NCI-H2107 treated with DMSO at 0.1 percent for 48 hours (cell line): ENCODE data around the gene FCHSD1.

ENCODE experiments used
- DNase-seq: peaks from one replicate; lab custom pipeline; 2025; ENCODE audit not compliant: unreplicated experiment; lab: John Stamatoyannopoulos, UW

The FCHSD1 gene

DNA sequence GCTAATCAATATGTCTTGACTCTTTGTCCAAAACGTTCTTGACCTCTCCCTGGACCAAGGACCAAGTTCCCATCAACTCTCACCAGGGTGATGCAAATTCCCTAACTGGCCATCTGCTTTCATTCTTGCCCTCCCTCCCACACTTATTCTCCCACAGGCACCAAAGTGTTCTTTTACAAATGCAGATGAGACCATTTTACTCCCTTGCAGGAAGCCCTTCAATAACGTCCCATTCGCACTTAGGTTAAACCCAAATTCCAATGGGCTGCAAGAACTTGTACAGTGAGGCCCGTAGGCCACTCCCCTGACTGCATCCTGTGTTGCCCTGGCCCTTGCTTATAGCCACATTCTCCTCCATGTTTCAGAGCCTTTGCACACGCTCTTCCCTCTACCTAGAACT is 23.5 kb upstream of the FCHSD1 start:
- no peak for DNase-seq

DNA sequence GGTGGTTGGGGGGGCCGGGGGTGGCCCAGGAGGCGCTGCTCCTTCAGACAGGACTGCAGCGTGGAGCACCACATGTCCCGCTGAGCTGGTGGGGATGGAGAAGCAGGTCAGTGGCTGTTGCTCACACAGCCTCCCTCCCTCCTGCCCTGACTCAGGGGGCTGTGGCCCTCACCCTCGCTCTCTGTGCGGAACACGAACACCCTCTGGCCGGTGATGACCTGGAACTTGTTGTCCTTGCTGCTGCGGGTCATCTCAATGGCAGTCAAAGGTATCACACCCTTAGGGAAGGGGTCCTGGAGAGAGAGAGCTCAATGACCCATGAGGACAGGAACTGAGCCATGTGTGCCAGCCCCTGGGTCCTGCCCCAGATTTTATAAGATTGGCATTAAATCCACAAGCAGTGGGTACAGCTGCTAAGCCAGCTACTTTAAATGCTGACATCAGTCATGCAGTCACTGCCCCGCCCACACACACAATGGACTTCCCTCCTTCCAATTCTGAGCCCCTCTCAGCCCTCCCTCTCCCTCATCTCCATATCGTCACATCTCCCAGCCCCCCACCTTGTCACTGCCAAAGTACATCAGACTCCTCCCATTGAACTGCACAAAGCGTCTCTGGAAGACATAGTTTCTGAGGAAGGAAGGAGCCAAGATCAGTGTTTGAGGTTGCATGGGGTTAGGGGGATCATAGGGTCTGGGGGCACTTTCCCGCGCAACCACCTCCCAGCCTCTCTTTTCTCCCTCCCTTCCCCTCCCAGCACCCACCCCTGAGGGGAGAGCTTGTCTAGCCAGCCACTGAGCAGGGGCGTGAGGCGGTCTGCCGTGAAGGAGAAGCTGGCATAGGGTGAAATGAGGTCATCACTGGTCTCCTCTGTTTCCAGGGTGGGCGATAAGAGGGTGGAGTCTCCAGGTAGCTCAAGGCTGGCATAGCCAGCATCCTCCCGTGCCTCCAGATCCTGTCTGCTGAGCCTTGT is 21.9 kb upstream of the FCHSD1 start:
- DNase-seq = no peak

DNA sequence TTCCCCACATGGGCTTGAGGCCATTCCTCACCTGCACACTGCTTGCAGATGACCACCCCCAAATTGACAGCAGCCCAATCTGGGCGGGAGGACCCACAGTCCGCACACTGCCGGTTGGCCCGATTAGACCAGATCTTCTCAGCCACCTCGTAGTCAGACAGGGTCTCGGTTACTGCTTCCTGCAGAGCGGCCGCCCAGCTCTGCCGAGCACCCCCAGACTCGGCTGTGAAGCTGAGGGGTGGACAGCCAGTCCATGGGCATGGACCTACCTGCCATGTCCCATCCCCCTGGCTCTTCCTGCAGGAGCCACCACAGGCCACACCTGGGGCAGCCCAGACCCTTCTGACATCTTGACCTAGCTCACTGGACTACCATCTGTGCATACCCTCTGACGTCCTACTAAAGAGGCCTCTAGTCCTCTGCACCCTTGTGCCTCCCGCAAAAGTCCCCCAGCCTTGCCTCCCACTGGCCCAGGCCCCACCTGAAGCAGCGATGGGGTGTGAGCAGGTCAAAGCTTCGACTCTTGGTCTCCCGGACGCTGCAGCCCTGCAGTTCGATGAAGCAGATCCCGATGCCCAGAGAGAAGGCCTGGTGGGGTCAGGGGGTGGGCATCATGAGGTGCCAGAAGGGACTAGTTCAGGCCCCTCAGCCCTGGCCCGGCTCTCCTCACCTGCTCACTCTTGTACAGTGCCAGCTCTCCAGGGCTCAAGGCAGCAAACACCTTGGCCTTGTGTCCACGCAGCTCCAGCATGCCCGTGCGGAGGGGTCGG is 21.0 kb upstream of the FCHSD1 start:
- DNase-seq = no peak

DNA sequence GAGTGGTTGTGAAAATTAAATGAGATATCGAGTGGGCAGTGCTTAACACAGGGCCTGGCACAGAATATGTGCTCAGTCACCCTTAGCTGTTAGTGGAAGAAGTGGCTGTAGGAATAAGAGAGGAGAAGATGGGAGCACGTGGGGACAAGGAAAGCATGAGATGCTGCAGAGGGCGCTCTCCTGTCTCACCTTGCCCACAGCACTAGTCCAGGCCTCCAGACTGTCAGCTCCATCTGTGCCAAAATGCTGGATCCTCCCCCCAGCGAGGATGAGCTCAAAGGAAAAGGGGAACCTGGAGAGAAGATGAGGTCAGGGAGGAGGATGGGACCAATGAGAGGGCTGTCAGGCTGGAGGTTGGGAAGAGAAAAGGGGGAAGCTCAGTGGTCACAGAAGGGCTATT is 18.3 kb upstream of the FCHSD1 start:
- no peak for DNase-seq

DNA sequence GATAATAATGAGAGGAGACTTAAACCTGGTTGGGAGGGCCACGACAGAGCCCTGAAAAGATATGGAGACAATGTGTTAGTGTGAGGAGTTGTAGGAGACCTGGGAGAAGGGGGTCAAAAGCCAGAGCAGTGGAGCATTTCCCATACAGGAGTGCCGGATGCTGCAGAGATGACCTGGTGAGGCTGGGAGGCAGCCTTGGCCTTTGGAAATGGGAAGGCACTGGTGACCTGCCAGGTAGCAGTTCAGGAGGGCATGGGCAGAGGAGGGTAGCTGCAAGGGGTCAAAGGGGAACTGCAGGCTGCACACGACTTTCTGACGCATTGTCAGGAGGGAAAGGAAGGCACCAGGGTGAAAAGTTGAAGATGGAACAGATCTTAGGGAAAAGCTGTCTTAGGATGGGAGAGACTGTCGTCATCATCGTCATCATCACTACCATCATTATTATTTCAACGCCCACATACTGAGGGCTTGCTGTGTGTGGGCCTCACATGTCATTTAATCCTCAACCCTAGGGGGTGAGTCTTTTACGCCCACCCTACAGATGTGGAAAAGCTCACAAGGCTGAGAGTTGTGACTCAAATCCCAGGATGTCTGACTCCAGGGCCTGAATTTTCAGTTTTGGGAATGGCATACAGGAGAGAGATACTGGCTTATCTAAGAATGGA is 17.5 kb upstream of the FCHSD1 start:
- no peak for DNase-seq

DNA sequence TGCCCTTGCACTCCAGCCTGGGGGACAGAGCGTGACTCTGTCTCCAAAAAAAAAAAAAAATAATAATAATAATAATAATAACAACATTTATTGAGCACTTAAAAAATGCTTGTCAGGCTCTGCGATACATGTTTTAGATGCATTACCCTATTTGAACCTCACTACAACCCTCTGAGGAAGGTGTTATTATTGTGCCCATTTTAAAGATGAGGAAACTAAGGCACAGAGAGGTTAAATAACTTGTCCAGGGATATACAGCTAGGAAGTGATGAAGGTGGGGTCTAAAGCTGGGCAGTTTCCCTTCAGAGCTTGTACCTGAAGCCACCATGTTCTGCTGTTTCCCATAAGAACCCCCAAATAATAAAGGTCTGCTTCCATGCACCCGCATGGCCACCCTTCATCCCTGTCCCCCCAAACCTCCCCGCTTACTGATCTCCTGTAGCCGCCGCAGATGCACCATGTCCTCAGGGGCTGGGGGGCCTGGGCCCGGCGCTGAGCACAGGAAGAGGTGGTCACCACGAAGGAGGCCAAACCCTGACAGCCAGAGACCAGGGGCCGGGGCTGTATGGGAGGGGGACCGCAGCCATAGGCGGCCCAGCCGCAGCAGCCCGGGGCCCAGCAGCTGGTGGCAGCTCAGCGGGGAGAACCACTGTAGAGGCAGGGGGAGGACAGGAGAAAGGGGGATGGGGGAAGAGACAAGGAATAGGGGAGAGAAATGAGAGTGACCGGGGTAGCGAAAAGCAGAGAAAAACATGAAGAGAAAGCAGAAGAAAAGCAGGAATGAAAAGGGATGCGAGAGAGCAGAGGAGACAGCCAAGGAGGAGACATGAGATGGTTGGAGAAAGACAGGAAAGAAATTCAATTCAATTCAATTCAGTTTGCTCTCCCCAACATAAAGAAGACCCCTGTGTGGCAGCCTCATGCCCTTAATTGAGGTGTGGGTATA is 15.1 kb upstream of the FCHSD1 start:
- DNase-seq = no peak

DNA sequence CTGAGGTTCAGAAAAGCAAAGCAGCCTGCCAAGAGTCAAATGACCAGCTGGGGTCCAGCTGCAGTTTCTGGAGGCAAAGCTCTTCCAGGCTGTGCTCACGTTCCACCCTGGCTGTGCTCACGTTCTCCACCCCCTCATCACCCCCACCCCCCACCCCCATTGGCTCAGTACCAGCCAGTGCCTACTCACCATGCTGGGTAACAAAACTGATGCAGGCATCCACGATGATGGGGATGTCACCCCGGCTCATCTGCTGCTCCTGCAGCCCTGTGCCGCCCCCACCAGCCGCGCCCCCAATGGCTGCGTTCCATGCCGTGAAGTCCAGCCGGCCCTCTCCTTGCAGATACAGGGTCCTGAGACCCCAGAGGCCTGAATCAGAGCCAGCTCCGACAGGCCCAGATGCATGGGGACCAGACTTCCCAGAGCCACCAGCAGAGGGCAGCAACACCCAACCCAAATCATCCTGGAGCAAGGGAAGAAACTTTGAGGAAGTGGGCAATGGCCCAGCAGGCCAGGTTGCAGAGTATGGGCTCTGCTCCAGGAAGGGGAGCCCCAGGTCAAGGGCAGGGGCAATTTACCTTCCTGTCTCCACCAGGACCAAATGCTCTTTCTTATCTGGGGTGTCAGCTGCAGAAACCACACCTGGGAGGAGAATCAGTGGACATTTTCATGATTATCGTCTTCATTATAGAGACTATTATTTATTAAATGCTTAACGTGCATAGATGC is 13.7 kb upstream of the FCHSD1 start:
- DNase-seq = peak; percentile 6

DNA sequence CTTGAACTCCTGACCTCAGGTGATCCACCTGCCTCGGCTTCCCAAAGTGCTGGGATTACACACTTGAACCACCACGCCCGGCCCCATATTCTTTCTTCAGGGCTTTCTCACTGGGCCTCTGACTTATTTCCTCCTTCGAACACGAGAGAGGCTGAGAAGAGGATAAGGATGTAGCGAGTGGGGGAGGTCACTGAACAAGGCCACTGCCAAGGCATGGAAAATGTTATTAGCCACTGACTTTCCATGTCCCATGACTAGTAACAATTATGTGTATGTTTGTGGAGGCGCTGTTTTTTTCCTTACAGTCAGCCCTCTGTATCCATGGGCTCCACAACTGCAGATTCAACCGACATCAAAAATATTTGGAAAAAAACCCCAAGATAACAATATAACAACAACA is 12.3 kb upstream of the FCHSD1 start:
- no peak for DNase-seq

DNA sequence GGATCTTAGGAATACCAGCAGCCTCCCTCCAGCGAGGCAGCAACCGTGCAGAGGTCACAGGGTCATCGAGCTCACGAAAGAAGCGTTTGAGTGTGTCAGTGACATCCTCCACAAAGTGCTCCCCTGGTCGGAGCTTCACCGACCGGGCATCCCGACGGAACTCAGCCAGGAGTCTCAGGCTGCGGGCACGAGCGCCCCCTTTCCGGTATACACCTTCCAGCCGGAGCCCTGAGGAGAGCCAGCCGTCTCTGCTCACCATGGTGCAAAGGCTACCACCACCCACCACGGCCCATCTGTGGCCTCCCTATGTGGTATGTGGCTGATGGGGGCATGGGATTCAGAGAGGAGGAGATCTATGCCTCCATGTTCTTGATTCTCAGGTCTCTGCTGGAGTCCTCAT is 10.8 kb upstream of the FCHSD1 start:
- DNase-seq = no peak

DNA sequence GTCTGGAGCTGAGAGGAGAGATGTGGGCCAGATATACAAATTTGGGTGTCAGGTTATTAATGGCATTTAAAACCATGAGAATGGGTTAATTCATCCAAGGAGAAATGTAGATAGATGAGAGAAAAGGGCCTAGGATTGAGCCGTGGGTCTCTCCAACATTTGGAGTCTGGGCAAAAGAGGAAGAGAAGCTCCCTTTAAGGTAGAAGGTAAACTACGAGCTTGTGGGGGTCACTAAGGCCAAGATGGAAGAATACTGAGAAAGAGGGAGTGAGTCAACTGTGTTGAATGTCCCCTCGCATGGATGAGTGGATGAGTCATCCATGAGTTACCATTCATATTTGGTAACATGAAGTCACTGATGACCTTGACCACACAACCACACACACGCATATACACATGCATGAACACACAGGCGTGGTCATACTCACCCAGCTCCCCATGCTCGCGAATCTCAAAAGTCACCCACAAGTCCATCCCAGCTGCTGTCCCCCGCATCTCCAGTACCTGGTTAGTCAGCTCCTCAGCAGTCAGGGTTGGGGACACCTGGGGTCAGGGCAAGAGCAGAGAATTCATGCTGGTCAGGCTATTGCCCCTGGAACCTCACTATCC is 6.8 kb upstream of the FCHSD1 start:
- DNase-seq = no peak

DNA sequence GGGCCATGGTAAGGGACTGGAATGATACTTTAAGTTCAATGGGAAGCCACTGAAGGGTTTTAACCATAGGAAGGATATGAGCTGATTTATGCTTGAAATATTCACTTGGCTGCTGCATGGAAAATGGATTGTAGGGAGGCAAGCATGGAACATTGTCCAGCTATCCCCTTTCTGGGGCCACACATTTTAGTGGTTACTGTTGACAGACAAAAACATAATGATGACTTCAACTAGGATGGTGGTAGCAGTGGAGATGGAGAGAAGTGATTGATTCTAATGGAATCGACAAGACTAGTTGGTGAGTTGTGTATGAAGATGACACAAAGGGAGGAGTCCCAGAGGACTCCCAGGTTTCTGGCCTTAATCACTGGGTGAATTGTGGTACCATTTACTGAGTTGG is 6.2 kb upstream of the FCHSD1 start:
- no peak for DNase-seq

DNA sequence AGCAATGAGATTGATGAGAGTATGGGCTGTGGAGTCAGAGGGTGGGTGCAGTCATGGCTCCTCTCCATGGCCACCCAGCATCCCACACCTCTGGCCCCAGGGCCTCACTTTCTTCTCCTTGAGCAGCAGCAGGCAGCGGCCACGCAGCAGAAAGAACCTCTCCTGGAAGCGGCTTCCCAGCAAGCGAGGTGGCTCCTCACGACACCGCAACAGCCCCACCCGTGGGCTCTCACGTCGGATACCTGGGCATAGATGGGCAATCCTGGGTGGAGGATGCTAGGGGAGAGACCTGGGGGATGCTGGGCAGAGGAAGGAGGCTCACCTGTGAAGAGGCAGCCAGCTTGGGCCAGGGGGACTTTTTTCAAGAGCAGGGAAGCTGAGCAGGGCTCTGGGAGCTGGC is 5.2 kb upstream of the FCHSD1 start:
- DNase-seq = no peak

DNA sequence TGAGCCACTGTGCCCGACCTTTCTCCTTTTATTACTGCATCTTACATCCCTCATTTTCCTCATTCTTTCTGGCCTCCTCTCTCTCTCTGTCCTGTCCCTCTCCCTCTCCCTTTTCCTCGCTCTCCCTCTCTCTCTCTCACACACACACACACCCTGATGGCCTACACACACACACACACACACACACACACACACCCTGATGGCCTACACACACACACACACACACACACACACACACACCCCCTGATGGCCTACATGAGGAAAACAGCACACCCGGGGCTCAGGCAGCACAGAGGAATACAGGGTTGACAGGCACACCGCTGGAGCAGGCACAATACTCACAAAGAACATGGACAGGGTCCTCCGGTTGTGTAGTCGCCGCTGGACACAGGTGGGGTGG is 3.8 kb upstream of the FCHSD1 start:
- DNase-seq = no peak

DNA sequence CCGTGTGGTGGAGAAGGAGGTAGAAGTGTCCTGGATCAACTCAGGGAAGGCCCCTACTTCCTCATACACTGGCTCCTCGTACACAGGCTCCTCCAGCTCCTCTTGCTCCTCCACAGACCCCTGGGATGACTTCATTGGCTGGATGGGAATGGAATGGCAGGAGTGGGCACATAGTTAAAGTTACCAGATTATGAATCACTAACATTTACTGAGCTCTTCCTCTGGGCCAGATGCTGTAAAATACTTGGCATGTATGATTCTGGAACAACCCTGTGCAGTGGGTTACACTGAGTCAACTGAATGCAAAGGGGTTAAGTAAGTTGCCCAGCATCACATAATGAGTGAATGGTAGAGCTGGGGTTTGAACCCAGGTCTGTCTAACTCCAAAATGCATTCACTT is 3.1 kb upstream of the FCHSD1 start:
- DNase-seq = no peak

DNA sequence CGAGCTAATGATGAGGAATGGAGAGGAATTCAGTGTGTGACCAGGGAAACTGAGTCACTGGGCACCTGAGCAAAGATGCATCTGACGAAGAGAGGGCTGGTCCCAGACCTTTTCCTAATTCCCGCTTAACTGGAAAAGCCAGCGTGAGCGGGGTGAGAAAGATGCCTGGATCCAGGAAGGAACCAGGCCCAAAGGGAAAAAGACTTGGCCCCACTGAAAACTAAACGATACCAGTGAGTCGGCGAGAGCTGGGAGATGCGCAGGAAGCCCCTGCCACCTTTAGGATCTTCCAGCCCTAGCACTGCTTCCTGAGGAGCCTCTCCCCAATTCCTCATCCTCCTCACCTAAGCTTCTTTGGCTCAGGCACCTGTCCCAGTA is 499 bp upstream of the FCHSD1 start:
- DNase-seq = no peak

DNA sequence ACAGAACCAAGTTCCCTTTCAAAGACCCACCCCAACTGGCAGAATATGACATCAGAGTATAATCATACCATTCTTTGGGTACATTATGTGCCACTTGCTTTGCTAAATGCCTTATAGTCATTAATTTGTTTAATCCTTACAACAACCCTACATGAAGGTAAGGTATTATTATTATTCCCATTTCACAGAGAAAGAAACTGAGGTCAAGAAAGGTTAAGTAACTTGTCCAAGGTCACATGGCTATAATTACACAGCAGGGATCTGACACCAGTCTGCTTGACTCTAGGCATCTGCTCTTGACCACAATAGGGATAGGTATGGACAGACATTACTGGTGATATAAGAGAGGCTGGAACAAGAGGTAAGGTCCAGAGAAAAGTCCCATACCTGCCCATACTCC is 1.2 kb downstream of the FCHSD1 start:
- DNase-seq = no peak

DNA sequence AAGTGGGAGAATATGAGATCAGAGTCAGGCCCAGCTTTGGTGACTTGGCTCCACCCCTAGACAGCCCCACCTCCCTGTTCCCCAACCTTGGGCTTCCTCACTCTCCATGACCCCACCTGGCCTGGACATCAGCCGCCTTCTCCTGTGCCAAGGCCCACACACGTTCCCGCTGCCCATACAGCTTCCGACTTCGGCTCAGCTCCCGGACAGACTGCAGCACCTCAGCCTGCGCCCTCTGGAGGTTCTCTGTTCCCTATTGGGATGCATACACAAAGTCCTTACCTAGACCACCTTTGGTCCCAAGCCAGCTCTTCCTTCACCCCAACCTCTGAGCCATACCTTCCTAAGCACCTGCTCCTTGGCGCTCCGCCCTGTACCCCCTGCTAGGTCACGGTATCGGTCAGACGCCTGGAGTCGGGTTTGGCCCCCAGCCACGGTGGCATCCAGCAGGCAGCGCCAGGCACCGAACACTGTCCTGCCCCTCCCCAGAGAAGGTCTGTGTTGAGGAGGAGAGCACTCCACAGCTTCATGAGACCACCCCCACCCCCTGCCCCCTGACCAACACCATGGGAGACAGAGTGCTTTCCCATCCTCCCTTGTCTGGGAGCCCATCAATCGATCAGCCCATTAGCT is 2.0 kb downstream of the FCHSD1 start:
- no peak for DNase-seq

DNA sequence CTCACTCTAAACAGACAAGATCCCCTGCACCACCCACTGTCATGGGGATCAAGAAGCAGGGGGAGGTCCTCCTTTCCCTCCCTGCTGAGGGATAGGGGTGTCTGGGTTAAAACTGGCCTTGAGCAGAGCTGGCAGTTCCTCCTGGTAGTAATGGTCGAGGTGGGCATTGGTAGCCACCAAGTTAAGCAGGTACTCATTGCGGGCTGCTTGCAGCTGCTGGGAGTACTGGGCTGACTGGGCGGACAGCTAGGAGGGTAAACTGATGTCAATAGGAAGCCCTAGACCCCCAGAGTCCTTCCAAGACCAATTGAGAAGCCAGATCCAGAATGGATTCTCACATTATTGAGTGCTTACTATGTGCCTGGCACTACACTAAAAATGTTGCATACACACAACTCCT is 3.4 kb downstream of the FCHSD1 start:
- DNase-seq = no peak

DNA sequence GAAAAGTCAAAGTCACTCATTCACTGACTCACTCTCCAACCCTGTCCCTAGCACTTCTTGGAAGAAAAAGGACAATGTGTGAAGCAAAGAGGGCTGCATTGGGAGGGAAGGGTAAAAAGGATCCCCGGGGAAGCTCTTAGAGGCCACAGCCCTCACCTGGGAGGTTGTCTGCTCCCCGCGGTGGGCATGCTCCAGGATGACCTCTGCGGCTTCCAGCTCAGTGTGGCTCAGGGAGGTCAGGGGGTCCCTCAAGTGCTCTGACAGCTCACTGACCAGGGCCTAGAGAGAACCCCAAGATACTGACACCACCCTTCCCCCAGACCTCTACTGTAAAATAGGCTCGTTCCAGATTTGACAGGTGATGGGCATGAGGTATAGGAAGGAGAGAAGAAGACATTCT is 4.0 kb downstream of the FCHSD1 start:
- DNase-seq = no peak
